Measurements from ENCODE around the gene LSAMP. TPM values are rescaled to one million over a fixed set of nuclear protein-coding genes. Genes with fewer than 3 reads are reported as not detected.

LSAMP gene
- polyA plus RNA-seq, 1 of the 3 experiments (the other 2 are of a cell fraction) = 6.6 TPM

GRCh38 chr3:116263842-116264545 is 181.3 kb downstream of the LSAMP start:
- ChIA-PET CTCF (no interaction called here), POLR2A (no interaction called here)
- Histone ChIP-seq H3K9me2 (no peaks in the 10 kb centered on the region), H3K27ac (ENCODE audit: low read depth in 2 of 2, low read length in 1 of 2) (peak overlapping the region; percentile 60 to 88; a peak in 3 of 4 replicates), H3F3A (replicated peaks; ENCODE audit: insufficient read depth) (peaks cover 14% of the 10 kb centered on the region), H2AFZ (ENCODE audit: low read depth) (no peak overlapping the region), H3K9me3 (no peaks in the 10 kb centered on the region), H3K27me3 (ENCODE audit: insufficient read depth) (no peaks in the 10 kb centered on the region), H3K4me2 (peak overlapping the region; percentile 31; the same call in 1 of the 2 replicates), H3K9ac (no peak overlapping the region), H3K36me3 (replicated peaks in 1 of 2; ENCODE audit: control insufficient read depth in 1 of 2, insufficient read depth in 2 of 2, low read length in 1 of 2) (no peaks in the 10 kb centered on the region), H4K20me1 (ENCODE audit: insufficient read depth) (no peaks in the 10 kb centered on the region), H3K4me3 (ENCODE audit: low read depth in 2 of 2, low read length in 1 of 2) (no peak overlapping the region), H3K79me2 (ENCODE audit: insufficient read depth) (no peaks in the 10 kb centered on the region), H3K4me1 (ENCODE audit: control insufficient read depth in 1 of 2, insufficient read depth in 2 of 2, low read depth in 1 of 2, low read length in 1 of 2) (no peaks in the 10 kb centered on the region; a peak in 1 of 4 replicates)
- no peak for DNase-seq
- 37% methylated on average over 5 of the region's 5 CpGs for WGBS (ENCODE audit: low lambda C conversion rate)
- TF ChIP-seq POLR2AphosphoS5 (IDR thresholded peaks at IDR 0.05; ENCODE audit: low read depth, low read length) (peak; percentile 97), EP300 (IDR thresholded peaks at IDR 0.05; ENCODE audit: borderline replicate concordance in 1 of 2, low read depth in 1 of 2, low read length in 1 of 2) (peak; percentile 82 to 96), FOXM1 (IDR thresholded peaks at IDR 0.05; ENCODE audit: low read depth) (peak; percentile 92), JUND (IDR thresholded peaks at IDR 0.05) (peak; percentile 96), CHD2 (IDR thresholded peaks at IDR 0.05; ENCODE audit: low read length, partially characterized antibody) (no peak), FOXJ3 (CRISPR knock-in tag; IDR thresholded peaks at IDR 0.05) (no peak), MEF2A (IDR thresholded peaks at IDR 0.05; ENCODE audit: borderline replicate concordance, low read depth) (peak; percentile 72), RXRA (IDR thresholded peaks at IDR 0.05; ENCODE audit: borderline replicate concordance, low read depth) (peak; percentile 86), USF2 (IDR thresholded peaks at IDR 0.05; ENCODE audit: borderline replicate concordance, low read depth, low read length) (no peak), FOSL2 (IDR thresholded peaks at IDR 0.05; ENCODE audit: borderline replicate concordance, low read depth) (peak; percentile 87), MAX (IDR thresholded peaks at IDR 0.05; ENCODE audit: low read depth) (no peak), SIN3A (IDR thresholded peaks at IDR 0.05; ENCODE audit: borderline replicate concordance, low read depth, low read length) (0 out of 2 replicates have a peak, but pooled peaks have one; percentile 43), TCF12 (IDR thresholded peaks at IDR 0.05) (peak; percentile 100), TEAD4 (IDR thresholded peaks at IDR 0.05; ENCODE audit: borderline replicate concordance, insufficient read depth) (peak; percentile 91), PBX3 (IDR thresholded peaks at IDR 0.05) (peak; percentile 98), NFIC (IDR thresholded peaks at IDR 0.05; ENCODE audit: borderline replicate concordance) (peak; percentile 95), ZBTB33 (IDR thresholded peaks at IDR 0.05; ENCODE audit: borderline replicate concordance, low read depth) (peak; percentile 48; the same call in 1 of the 2 replicates)

Measured in SK-N-SH (cell line).